ENCODE data around the gene IL1RAPL1.

IL1RAPL1 gene

GRCh38 chrX:28697732-28698131 lies 110.5 kb downstream of the IL1RAPL1 start:
- TF ChIP-seq, protein P1, sequence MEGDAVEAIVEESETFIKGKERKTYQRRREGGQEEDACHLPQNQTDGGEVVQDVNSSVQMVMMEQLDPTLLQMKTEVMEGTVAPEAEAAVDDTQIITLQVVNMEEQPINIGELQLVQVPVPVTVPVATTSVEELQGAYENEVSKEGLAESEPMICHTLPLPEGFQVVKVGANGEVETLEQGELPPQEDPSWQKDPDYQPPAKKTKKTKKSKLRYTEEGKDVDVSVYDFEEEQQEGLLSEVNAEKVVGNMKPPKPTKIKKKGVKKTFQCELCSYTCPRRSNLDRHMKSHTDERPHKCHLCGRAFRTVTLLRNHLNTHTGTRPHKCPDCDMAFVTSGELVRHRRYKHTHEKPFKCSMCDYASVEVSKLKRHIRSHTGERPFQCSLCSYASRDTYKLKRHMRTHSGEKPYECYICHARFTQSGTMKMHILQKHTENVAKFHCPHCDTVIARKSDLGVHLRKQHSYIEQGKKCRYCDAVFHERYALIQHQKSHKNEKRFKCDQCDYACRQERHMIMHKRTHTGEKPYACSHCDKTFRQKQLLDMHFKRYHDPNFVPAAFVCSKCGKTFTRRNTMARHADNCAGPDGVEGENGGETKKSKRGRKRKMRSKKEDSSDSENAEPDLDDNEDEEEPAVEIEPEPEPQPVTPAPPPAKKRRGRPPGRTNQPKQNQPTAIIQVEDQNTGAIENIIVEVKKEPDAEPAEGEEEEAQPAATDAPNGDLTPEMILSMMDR (conservative IDR thresholded peaks at IDR 0.05): no peak
- TF ChIP-seq ZFX (IDR thresholded peaks at IDR 0.05): no peak
- H3K27ac ChIP-seq: no peak overlapping the region

DNA sequence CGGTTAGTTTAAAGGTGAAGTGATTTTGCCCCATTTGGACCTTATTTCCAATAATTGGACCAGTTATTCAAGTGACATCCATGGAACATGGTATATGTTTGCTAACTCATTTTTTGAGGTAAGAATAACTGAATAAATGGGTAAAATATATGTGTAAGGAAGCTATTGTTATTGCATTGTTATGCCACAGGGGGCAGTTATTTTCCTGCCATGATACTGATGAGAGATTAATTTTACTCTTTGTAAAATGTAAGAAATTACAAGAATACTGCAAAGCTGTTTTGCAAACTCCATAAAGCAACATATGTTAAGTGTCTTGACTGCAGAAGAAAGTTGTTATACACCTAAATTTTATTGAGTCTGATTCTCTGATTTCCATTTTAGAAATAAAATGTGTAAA lies 114.0 kb downstream of the IL1RAPL1 start:
- H3K27ac ChIP-seq: no peak overlapping the region
- TF ChIP-seq, protein P1 (conservative IDR thresholded peaks at IDR 0.05): peak; percentile 36
- TF ChIP-seq ZFX (IDR thresholded peaks at IDR 0.05): no peak

- H3K27ac ChIP-seq: no peak overlapping the region
- TF ChIP-seq, protein P1 (conservative IDR thresholded peaks at IDR 0.05): no peak
- TF ChIP-seq ZFX (IDR thresholded peaks at IDR 0.05): no peak
Measured at GRCh38 chrX:28706964-28707363, 119.7 kb downstream of the IL1RAPL1 start.

DNA sequence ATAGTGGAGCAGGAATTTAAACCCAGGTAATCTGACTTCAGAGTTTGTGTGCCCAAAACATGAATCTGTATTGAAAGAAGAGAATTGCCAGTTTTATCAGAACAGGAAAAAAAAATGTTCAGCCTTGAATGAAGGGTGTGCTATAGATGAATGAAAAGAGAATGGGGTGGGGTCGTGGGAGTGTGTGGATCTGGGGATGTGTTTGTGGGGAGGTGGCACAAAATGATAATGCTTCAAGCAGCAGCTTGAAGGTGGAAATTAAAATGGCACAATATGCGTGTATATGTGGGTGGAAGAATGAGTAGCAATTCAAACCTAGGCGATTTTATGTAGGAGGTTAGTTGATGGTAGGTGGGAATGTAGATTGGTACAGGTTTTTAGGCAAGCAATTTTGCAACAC lies 122.2 kb downstream of the IL1RAPL1 start:
- H3K27ac ChIP-seq: no peak overlapping the region
- TF ChIP-seq, protein P1 (conservative IDR thresholded peaks at IDR 0.05): no peak

DNA sequence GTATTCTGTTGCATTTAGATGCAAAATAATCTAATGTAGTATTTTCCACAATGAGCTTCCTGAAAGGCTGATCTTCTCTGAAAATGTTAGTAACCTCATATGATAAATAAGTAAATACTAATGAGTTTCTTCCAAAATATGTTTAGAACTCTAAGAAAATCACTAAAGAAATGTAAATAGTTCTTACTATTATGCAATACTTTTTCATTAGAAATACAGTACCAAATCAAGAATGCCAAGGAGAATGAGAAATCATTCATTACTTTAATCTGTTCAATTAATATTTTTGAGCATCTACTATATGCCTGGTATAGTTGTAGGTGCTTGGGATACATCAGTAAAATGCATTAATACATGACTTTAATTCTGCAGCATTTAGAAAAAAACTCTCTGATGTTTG lies 130.6 kb downstream of the IL1RAPL1 start:
- no peak for TF ChIP-seq ZFX (IDR thresholded peaks at IDR 0.05)
- TF ChIP-seq, protein P1 (conservative IDR thresholded peaks at IDR 0.05): no peak
- H3K27ac ChIP-seq: no peak overlapping the region

DNA sequence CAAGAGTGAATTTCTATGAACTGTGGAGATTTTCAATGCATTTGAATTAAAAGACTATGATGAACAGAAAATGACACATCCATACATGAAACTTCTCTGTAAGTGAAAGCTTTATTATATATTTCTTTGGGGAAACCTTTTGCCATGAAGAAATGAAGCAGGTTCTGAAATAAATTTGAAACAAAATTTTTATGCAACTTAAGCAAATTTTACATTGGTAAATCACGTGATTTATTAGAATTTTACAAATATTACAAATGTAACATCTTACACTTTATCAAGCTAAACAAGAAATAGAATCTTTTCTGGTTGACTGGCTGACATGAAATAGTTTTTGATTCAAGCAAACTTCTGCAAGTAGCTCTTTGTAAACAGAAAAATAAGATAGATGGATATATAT lies 131.2 kb downstream of the IL1RAPL1 start:
- H3K27ac ChIP-seq: no peak overlapping the region
- TF ChIP-seq ZFX (IDR thresholded peaks at IDR 0.05): no peak
- TF ChIP-seq, protein P1 (conservative IDR thresholded peaks at IDR 0.05): no peak

DNA sequence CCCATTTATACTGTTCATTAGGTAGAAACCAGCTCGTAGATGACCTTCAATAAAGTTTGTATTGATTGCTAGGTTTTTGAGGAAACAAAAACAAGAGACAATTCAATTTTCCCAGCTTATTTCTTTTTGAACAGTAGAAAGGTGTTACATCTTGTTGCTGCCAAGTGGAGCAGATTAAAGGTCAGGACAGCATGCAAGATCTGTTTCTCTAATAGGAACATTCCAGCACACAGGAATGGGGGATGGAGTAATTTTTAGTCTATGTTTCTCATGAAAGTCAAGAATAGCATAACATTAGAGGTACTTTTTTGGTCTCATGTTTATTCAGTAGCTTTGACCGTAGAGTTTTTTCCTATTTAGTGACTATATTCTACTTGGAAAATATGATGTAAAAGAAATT lies 132.4 kb downstream of the IL1RAPL1 start:
- no peak overlapping the region for H3K27ac ChIP-seq
- TF ChIP-seq, protein P1 (conservative IDR thresholded peaks at IDR 0.05): no peak
- no peak for TF ChIP-seq ZFX (IDR thresholded peaks at IDR 0.05)

Measured in C4-2B (cell line).